HG03066 (cell line): ENCODE data around the gene SPATA9.
A peak's percentile ranks its signal among the peaks of the same experiment; 100 is the strongest.
"Not testable (repeated sequence)": the region's sequence is repeated elsewhere in the genome, so short reads cannot be mapped to it uniquely, and the experiment has no call there.

Experiments used
- ATAC-seq: cut with Tn5 transposase; IDR thresholded peaks from one replicate; pipeline ENCODE4 v1.9.1; 2021; ENCODE audit warnings: low read depth; ENCODE audit not compliant: unreplicated experiment

Gene SPATA9

GRCh38 chr5:95718203-95718602 is 35.4 kb upstream of the SPATA9 start:
- ATAC-seq, result peak; percentile 86

GRCh38 chr5:95717439-95717838 is 34.6 kb upstream of the SPATA9 start:
- ATAC-seq, result no peak

- ATAC-seq, result no peak
These were observed 33.1 kb upstream of the SPATA9 start for GRCh38 chr5:95715799-95716461.

- no peak for ATAC-seq
These were observed 31.3 kb upstream of the SPATA9 start for GRCh38 chr5:95713960-95714710.

- ATAC-seq, result not testable (repeated sequence)
These were observed 30.5 kb upstream of the SPATA9 start for GRCh38 chr5:95713246-95713645.

GRCh38 chr5:95712347-95712958 is 29.7 kb upstream of the SPATA9 start:
- no peak for ATAC-seq

- ATAC-seq, result no peak
These were observed 28.9 kb upstream of the SPATA9 start for GRCh38 chr5:95711501-95712346.

GRCh38 chr5:95710651-95711500 is 28.1 kb upstream of the SPATA9 start:
- ATAC-seq, result not testable (repeated sequence)

- ATAC-seq, result no peak
These were observed 27.3 kb upstream of the SPATA9 start for GRCh38 chr5:95709967-95710650.

GRCh38 chr5:95708876-95709275 is 26.1 kb upstream of the SPATA9 start:
- no peak for ATAC-seq

- ATAC-seq, result not testable (repeated sequence)
These were observed 24.9 kb upstream of the SPATA9 start for GRCh38 chr5:95707534-95708188.

- no peak for ATAC-seq
These were observed 24.3 kb upstream of the SPATA9 start for GRCh38 chr5:95707055-95707454.

- ATAC-seq, result not testable (repeated sequence)
These were observed 23.4 kb upstream of the SPATA9 start for GRCh38 chr5:95706196-95706595.

GRCh38 chr5:95704150-95704549 is 21.4 kb upstream of the SPATA9 start:
- no peak for ATAC-seq

- no peak for ATAC-seq
These were observed 18.3 kb upstream of the SPATA9 start for GRCh38 chr5:95701074-95701473.

- no peak for ATAC-seq
These were observed 16.5 kb upstream of the SPATA9 start for GRCh38 chr5:95699337-95699736.

GRCh38 chr5:95697781-95698681 is 15.2 kb upstream of the SPATA9 start:
- ATAC-seq, result no peak

- no peak for ATAC-seq
These were observed 7.5 kb upstream of the SPATA9 start for GRCh38 chr5:95690333-95690732.
